A549 (cell line): ENCODE results near the gene HOXA11. TPM values are rescaled to one million over a fixed set of nuclear protein-coding genes. Genes with fewer than 3 reads are reported as not detected.

Source experiments
- ATAC-seq, 2 experiments: fragments of 200-7000 bp in 1 of 2; fragments of >200 bp in 1 of 2; cut with Nextera tagmentation in 1 of 2; cut with Tn5 transposase in 1 of 2; 3 replicates each; pipeline versions ENCODE4 v1.8.0 to v1.9.1; 2018 to 2020; ENCODE audit warnings: mild to moderate bottlenecking in 1 of 2, moderate library complexity in 1 of 2
- CTCF ChIA-PET: fragments of 300-600 bp; sonication (Branson Sonifier 250); formaldehyde crosslinking; extraction: SDS; loops from one replicate; lab custom pipeline; 2021; ENCODE audit warnings: antibody characterized with exemption, inconsistent platforms; lab: Yijun Ruan, JAX
- POLR2A ChIA-PET: fragments of 350-600 bp; formaldehyde crosslinking; extraction: SDS; loops from one replicate; lab custom pipeline; 2021; ENCODE audit warnings: antibody characterized with exemption, inconsistent platforms; lab: Yijun Ruan, JAX
- DNase-seq, 2 experiments: peaks; one replicate each; pipeline versions ENCODE4 v3.0.0 to v3.0.0-alpha.2; 2011 to 2016; ENCODE audit warnings: low read depth in 1 of 2, low spot score in 1 of 2
- FAIRE-seq: peaks from 2 replicates; lab custom pipeline; 2011; peaks lifted over from hg19 to GRCh38; lab: Jason Lieb, UNC
- H3K27ac ChIP-seq, 2 experiments: fragments of >200 bp; sonication (Bioruptor Twin); formaldehyde crosslinking; 3 replicates each; pipeline ENCODE4 v1.5.1; 2016 to 2017
- H3K4me1 ChIP-seq: fragments of >200 bp; sonication (Bioruptor Twin); formaldehyde crosslinking; 3 replicates; pipeline ENCODE4 v1.6.1; 2016
- H3K4me2 ChIP-seq: fragments of >200 bp; sonication (Bioruptor Twin); formaldehyde crosslinking; 3 replicates; pipeline ENCODE4 v1.6.1; 2016
- H3K4me3 ChIP-seq: fragments of >200 bp; sonication (Bioruptor Twin); formaldehyde crosslinking; 3 replicates; pipeline ENCODE4 v1.5.1; 2016
- H3K9me3 ChIP-seq: fragments of >200 bp; sonication (Bioruptor Twin); formaldehyde crosslinking; 3 replicates; pipeline ENCODE4 v1.6.1; 2016
- CHD4 ChIP-seq: fragments of 200-600 bp; sonication (generic); IDR thresholded peaks from 2 replicates; pipeline ENCODE4 v1.6.1; 2016; ENCODE audit warnings: antibody characterized with exemption, mild to moderate bottlenecking, borderline replicate concordance
- EHF ChIP-seq: fragments of 250-450 bp; sonication (Bioruptor Pico); IDR thresholded peaks from 2 replicates; pipeline ENCODE4 v1.5.0; 2020; ENCODE audit warnings: mild to moderate bottlenecking
- EP300 ChIP-seq, 2 experiments: fragments of >200 bp; sonication (Bioruptor Twin); formaldehyde crosslinking; IDR thresholded peaks; 2 replicates in 1 of 2; 3 replicates in 1 of 2; pipeline ENCODE4 v1.6.1; 2016 to 2017
- GATA3 ChIP-seq: IDR thresholded peaks from 2 replicates; pipeline ENCODE4 v1.6.1; 2012; ENCODE audit warnings: borderline replicate concordance
- HDAC2 ChIP-seq: fragments of 200-600 bp; sonication (generic); IDR thresholded peaks from 2 replicates; pipeline ENCODE4 v1.6.1; 2016
- HEYL ChIP-seq: fragments of 250-450 bp; sonication (Bioruptor Pico); IDR thresholded peaks from 2 replicates; pipeline ENCODE4 v1.8.0; 2021; ENCODE audit warnings: mild to moderate bottlenecking, moderate library complexity
- HMGXB4 ChIP-seq: fragments of 250-450 bp; sonication (Bioruptor Pico); IDR thresholded peaks from 2 replicates; pipeline ENCODE4 v1.5.0; 2021; ENCODE audit warnings: mild to moderate bottlenecking, moderate library complexity, borderline replicate concordance
- HOXA7 ChIP-seq: fragments of 250-450 bp; sonication (Bioruptor Pico); IDR thresholded peaks from 2 replicates; pipeline ENCODE4 v1.5.0; 2020; ENCODE audit warnings: mild to moderate bottlenecking, moderate library complexity
- HOXB5 ChIP-seq: fragments of 250-450 bp; sonication (Bioruptor Pico); IDR thresholded peaks from 2 replicates; pipeline ENCODE4 v1.5.0; 2020; ENCODE audit warnings: mild to moderate bottlenecking, moderate library complexity
- KDM5A ChIP-seq: fragments of 200-600 bp; sonication (generic); IDR thresholded peaks from 2 replicates; pipeline ENCODE4 v1.6.1; 2016; ENCODE audit warnings: antibody characterized with exemption, mild to moderate bottlenecking
- MAFK ChIP-seq: fragments of 450-650 bp; IDR thresholded peaks from 2 replicates; pipeline ENCODE4 v1.6.1; 2014; ENCODE audit not compliant: partially characterized antibody
- MAX ChIP-seq: IDR thresholded peaks from 2 replicates; pipeline ENCODE4 v1.6.1; 2012
- MAZ ChIP-seq: fragments of 150-350 bp; IDR thresholded peaks from 2 replicates; pipeline ENCODE4 v1.6.1; 2014; ENCODE audit warnings: antibody characterized with exemption, low read depth, low read length, borderline replicate concordance
- MYC ChIP-seq: IDR thresholded peaks from 2 replicates; pipeline ENCODE4 v1.6.1; 2012; ENCODE audit warnings: mild to moderate bottlenecking, inconsistent platforms, low read length, improper control_type of control experiment, borderline replicate concordance
- NFE2L2 ChIP-seq: fragments of 150-350 bp; conservative IDR thresholded peaks from 2 replicates; pipeline ENCODE4 v1.6.1; 2014; ENCODE audit warnings: low read length
- NPAS2 ChIP-seq: fragments of 250-450 bp; sonication (Bioruptor Pico); IDR thresholded peaks from 2 replicates; pipeline ENCODE4 v1.8.0; 2022; ENCODE audit warnings: mild to moderate bottlenecking, moderate library complexity, borderline replicate concordance
- POLR2A ChIP-seq: IDR thresholded peaks from 2 replicates; pipeline ENCODE4 v1.6.1; 2012; ENCODE audit warnings: mild to moderate bottlenecking, low read length
- RAD21 ChIP-seq, 2 experiments: fragments of >200 bp in 1 of 2; sonication (Bioruptor Twin) in 1 of 2; formaldehyde crosslinking in 1 of 2; IDR thresholded peaks in 1 of 2; conservative IDR thresholded peaks in 1 of 2; 2 replicates in 1 of 2; 3 replicates in 1 of 2; pipeline ENCODE4 v1.6.1; 2012 to 2018; ENCODE audit warnings: inconsistent platforms in 1 of 2
- RARB ChIP-seq: fragments of 250-450 bp; sonication (Bioruptor Pico); IDR thresholded peaks from 2 replicates; pipeline ENCODE4 v1.8.0; 2021; ENCODE audit warnings: mild to moderate bottlenecking, moderate library complexity
- RFX5 ChIP-seq: fragments of 450-650 bp; IDR thresholded peaks from 2 replicates; pipeline ENCODE4 v1.7.1; 2014; ENCODE audit warnings: antibody characterized with exemption, mild to moderate bottlenecking, moderate library complexity
- RNF2 ChIP-seq: fragments of 200-600 bp; sonication (generic); IDR thresholded peaks from 2 replicates; pipeline ENCODE4 v1.6.1; 2016; ENCODE audit warnings: low read depth, mild to moderate bottlenecking, antibody characterized with exemption, moderate library complexity, borderline replicate concordance
- ZFP36 ChIP-seq: fragments of 450-650 bp; IDR thresholded peaks from 2 replicates; pipeline ENCODE4 v1.6.1; 2014; ENCODE audit warnings: borderline replicate concordance; ENCODE audit not compliant: partially characterized antibody
- ZNF302 ChIP-seq: fragments of 250-450 bp; sonication (Bioruptor Pico); IDR thresholded peaks from 2 replicates; pipeline ENCODE4 v1.9.0; 2021; ENCODE audit warnings: inconsistent platforms, mild to moderate bottlenecking, moderate library complexity
- WGBS: methylation state at CpG from one replicate; pipeline ENCODE4 v1.1.6; 2017; ENCODE audit errors: missing lambda C conversion rate; 5-methylcytosine and 5-hydroxymethylcytosine counted together
- polyA plus RNA-seq, 4 experiments: library from polyadenylated mRNA; depleted of rRNA in 3 of 4; stranded (reverse); fragments of >200 nt; fragmentation: RNase III in 1 of 4; extraction: RNeasy Plus Mini Kit Qiagen cat#74134 plus additional on column Dnase treatment in 1 of 4; gene quantifications; 2 replicates in 3 of 4; 3 replicates in 1 of 4; pipeline ENCODE4 v1.2.3, GENCODE V29; 2011 to 2017
- TF ChIP-seq, protein P1 (sequence below): fragments of 150-350 bp; IDR thresholded peaks from 2 replicates; pipeline ENCODE4 v1.6.1; 2014; ENCODE audit warnings: low read depth, mild to moderate bottlenecking, low read length

The HOXA11 gene
- polyA plus RNA-seq, 2 of the 4 experiments (the other 2 are of a cell fraction), result 0.68 to 0.84 TPM

DNA sequence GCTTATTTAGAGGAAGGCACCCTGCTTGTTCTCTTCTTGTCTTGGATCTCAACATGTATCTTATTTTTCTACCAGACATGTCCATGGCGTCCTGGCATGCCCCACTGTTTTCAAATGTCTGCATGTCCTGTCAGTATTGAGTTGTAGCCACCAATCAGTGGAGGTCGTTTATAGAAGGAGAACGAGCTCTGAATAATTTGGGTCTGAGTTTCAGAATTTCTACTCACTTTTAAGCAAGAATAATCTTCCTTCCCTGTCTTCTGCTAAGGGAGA lies 17.8 kb upstream of the HOXA11 start:
- POLR2A ChIA-PET, result no interaction called here
- 63% methylated on average over 3 of the region's 3 CpGs for WGBS
- Histone ChIP-seq H3K9me3 (no peaks in the 10 kb centered on the region), H3K27ac (no peak overlapping the region), H3K4me2 (no peak overlapping the region), H3K4me3 (no peak overlapping the region), H3K4me1 (peaks cover 15% of the 10 kb centered on the region)
- ATAC-seq (no peak), DNase-seq (no peak), FAIRE-seq (no peak)
- CTCF ChIA-PET, result interaction anchor here (0.7 to 2.7 kb wide), 8 partner anchors 11 to 894 kb away, joined by 3 to 9 read pairs (median 4); no protein-coding TSS in a partner anchor
- TF ChIP-seq EP300 (IDR thresholded peaks at IDR 0.05) (no peak), NPAS2 (CRISPR knock-in tag) (no peak), HEYL (CRISPR knock-in tag) (no peak), MAX (no peak), GATA3 (no peak), MYC (no peak), HMGXB4 (CRISPR knock-in tag) (no peak), HOXA7 (no peak), MAZ (no peak), KDM5A (no peak), RAD21 (conservative IDR thresholded peaks at IDR 0.05 in 1 of 2, IDR thresholded peaks at IDR 0.05 in 1 of 2) (no peak), RARB (no peak), MAFK (no peak), POLR2A (no peak), RNF2 (no peak), ZFP36 (no peak), ZNF302 (CRISPR knock-in tag) (no peak)
- TF ChIP-seq, protein P1, sequence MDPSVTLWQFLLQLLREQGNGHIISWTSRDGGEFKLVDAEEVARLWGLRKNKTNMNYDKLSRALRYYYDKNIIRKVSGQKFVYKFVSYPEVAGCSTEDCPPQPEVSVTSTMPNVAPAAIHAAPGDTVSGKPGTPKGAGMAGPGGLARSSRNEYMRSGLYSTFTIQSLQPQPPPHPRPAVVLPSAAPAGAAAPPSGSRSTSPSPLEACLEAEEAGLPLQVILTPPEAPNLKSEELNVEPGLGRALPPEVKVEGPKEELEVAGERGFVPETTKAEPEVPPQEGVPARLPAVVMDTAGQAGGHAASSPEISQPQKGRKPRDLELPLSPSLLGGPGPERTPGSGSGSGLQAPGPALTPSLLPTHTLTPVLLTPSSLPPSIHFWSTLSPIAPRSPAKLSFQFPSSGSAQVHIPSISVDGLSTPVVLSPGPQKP, result no peak

DNA sequence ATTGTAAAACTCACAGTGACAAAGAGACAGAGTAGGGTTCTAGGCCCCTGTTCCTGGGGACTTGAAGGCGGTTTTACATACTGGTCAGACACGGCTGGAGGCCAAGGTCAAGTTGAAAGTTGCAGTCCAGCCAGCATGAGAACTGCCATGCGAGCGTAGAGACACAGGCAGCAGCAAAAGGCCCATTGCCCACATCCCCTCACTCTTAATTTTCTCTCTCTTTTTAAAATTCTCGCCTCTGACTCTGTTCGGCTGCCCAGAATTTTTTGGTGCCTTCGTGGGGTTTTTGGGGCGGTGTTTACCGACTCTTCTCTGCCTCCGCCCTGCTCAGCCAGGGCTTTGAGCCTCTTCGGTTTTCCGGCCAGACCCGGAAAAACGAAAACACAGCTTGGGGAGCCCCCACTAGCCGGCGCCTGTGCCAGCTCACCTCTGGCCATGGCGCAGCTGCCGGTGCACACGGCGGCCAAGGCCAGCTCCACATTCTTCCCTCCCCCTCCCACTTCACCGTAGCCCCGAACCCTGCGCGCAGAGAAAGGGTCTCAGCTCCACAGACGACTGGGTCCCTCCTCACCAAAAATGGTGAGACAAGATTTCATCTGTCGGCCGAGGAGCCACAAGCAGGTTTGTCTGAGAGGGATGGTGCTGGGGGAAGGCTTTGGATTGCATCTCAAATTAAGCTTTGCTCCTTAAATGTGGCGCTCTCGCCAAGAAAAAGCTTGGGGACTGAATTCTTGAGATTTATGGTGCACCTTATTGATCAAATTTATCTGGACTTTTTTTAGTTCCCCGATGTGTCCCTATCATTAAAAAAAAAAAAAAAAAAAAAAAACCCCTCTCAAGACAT lies 17.2 kb upstream of the HOXA11 start:
- Histone ChIP-seq H3K9me3 (no peaks in the 10 kb centered on the region), H3K4me3 (no peak overlapping the region), H3K27ac (no peak overlapping the region), H3K4me2 (no peak overlapping the region), H3K4me1 (peaks cover 15% of the 10 kb centered on the region)
- ChIA-PET POLR2A (no interaction called here), CTCF (interaction anchor here (0.7 to 4.2 kb wide), 10 partner anchors 8 to 894 kb away, joined by 3 to 33 read pairs (median 4); no protein-coding TSS in a partner anchor)
- no peak for DNase-seq
- no peak for FAIRE-seq
- ATAC-seq, result no peak
- TF ChIP-seq ZFP36 (no peak), CHD4 (no peak), MAFK (no peak), NFE2L2 (no peak), HMGXB4 (CRISPR knock-in tag) (no peak), RFX5 (no peak), EHF (CRISPR knock-in tag) (no peak), HDAC2 (no peak), HOXB5 (CRISPR knock-in tag) (no peak)
- TF ChIP-seq, protein P1, result no peak
- 91% methylated on average over 26 of the region's 30 CpGs for WGBS
